ENCODE results near the gene AHNAK2.

GRCh38 chr14:105013150-105013785 lies 35.1 kb upstream of the AHNAK2 start:
- TF ChIP-seq, protein P1, sequence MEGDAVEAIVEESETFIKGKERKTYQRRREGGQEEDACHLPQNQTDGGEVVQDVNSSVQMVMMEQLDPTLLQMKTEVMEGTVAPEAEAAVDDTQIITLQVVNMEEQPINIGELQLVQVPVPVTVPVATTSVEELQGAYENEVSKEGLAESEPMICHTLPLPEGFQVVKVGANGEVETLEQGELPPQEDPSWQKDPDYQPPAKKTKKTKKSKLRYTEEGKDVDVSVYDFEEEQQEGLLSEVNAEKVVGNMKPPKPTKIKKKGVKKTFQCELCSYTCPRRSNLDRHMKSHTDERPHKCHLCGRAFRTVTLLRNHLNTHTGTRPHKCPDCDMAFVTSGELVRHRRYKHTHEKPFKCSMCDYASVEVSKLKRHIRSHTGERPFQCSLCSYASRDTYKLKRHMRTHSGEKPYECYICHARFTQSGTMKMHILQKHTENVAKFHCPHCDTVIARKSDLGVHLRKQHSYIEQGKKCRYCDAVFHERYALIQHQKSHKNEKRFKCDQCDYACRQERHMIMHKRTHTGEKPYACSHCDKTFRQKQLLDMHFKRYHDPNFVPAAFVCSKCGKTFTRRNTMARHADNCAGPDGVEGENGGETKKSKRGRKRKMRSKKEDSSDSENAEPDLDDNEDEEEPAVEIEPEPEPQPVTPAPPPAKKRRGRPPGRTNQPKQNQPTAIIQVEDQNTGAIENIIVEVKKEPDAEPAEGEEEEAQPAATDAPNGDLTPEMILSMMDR (IDR thresholded peaks at IDR 0.05), result no peak
- TF ChIP-seq POLR2A (IDR thresholded peaks at IDR 0.05), result no peak

All from Peyer's patch (tissue), 4 donors.